Neural cell (in vitro differentiated cells): ENCODE measurements around the gene PRSS53. TPM values are rescaled to one million over a fixed set of nuclear protein-coding genes. Genes with fewer than 3 reads are reported as not detected.

Experiments
- H2AFZ ChIP-seq: fragments of 200-600, 300-800 bp; sonication (generic), shearing (Covaris generic); 2 replicates; pipeline ENCODE4 v1.6.0; 2014; ENCODE audit warnings: low read depth, mild to moderate bottlenecking, antibody characterized with exemption, low read length, moderate library complexity
- H3F3A ChIP-seq: fragments of 200-600 bp; shearing (Covaris generic); 2 replicates; pipeline ENCODE4 v1.6.1; 2016; ENCODE audit warnings: mild to moderate bottlenecking, moderate library complexity, mixed read lengths, antibody characterized with exemption, low read length; ENCODE audit not compliant: insufficient read depth, poor library complexity, severe bottlenecking
- H3K27ac ChIP-seq: fragments of 200-600, 300-800 bp; sonication (generic), shearing (Covaris generic); 2 replicates; pipeline ENCODE4 v1.5.1; 2014; ENCODE audit warnings: mild to moderate bottlenecking, low read length, moderate library complexity
- H3K27me3 ChIP-seq: fragments of 300-800, 200-600 bp; sonication (generic), shearing (Covaris generic); 2 replicates; pipeline ENCODE4 v1.6.0; 2014; ENCODE audit warnings: mild to moderate bottlenecking, low read depth, low read length, moderate library complexity; ENCODE audit not compliant: insufficient read depth
- H3K36me3 ChIP-seq: fragments of 300-800, 200-600 bp; sonication (generic), shearing (Covaris generic); 2 replicates; pipeline ENCODE4 v1.5.1; 2014; ENCODE audit warnings: mild to moderate bottlenecking, antibody characterized with exemption, low read length, moderate library complexity; ENCODE audit not compliant: insufficient read depth
- H3K4me2 ChIP-seq: fragments of 300-800, 200-600 bp; sonication (generic), shearing (Covaris generic); 2 replicates; pipeline ENCODE4 v1.6.0; 2014; ENCODE audit warnings: mild to moderate bottlenecking, low read length
- H3K4me3 ChIP-seq: fragments of 300-800, 200-600 bp; sonication (generic), shearing (Covaris generic); 2 replicates; pipeline ENCODE4 v1.5.1; 2014; ENCODE audit warnings: mild to moderate bottlenecking, low read length, moderate library complexity
- H3K79me2 ChIP-seq: fragments of 200-600 bp; shearing (Covaris generic); replicated peaks from 2 replicates; pipeline ENCODE4 v1.6.0; 2014; ENCODE audit warnings: mild to moderate bottlenecking, low read length, moderate library complexity; ENCODE audit not compliant: insufficient read depth
- H3K9ac ChIP-seq: fragments of 300-800, 200-600 bp; sonication (generic), shearing (Covaris generic); 2 replicates; pipeline ENCODE4 v1.6.1; 2016; ENCODE audit warnings: mild to moderate bottlenecking, low read length, mixed read lengths
- H3K9me2 ChIP-seq: fragments of 200-600 bp; shearing (Covaris generic); 2 replicates; pipeline ENCODE4 v1.6.1; 2016; ENCODE audit warnings: mild to moderate bottlenecking, low read length, mixed read lengths; ENCODE audit not compliant: insufficient read depth
- H3K9me3 ChIP-seq: fragments of 200-600, 300-800 bp; sonication (generic), shearing (Covaris generic); 2 replicates; pipeline ENCODE4 v1.6.1; 2016; ENCODE audit warnings: mild to moderate bottlenecking, mixed run types, low read length, moderate library complexity, mixed read lengths
- H4K20me1 ChIP-seq: fragments of 200-600 bp; shearing (Covaris generic); 2 replicates; pipeline ENCODE4 v1.6.1; 2016; ENCODE audit warnings: mild to moderate bottlenecking, mixed run types; ENCODE audit not compliant: insufficient read depth
- EP300 ChIP-seq: fragments of 450-650 bp; conservative IDR thresholded peaks from 2 replicates; pipeline ENCODE4 v1.6.1; 2014; ENCODE audit warnings: antibody characterized with exemption, mild to moderate bottlenecking, moderate library complexity; ENCODE audit not compliant: poor library complexity, severe bottlenecking
- EZH2 ChIP-seq: fragments of 200-600, 300-800 bp; shearing (Covaris generic), sonication (generic); IDR thresholded peaks from 2 replicates; pipeline ENCODE4 v1.6.1; 2014; ENCODE audit warnings: antibody characterized with exemption, low read length, borderline replicate concordance, mild to moderate bottlenecking; ENCODE audit not compliant: insufficient read depth, poor library complexity, severe bottlenecking
- MXI1 ChIP-seq: fragments of 450-650 bp; conservative IDR thresholded peaks from 2 replicates; pipeline ENCODE4 v1.6.1; 2014; ENCODE audit warnings: antibody characterized with exemption, mild to moderate bottlenecking; ENCODE audit not compliant: poor library complexity, severe bottlenecking
- POLR2AphosphoS5 ChIP-seq: IDR thresholded peaks from 2 replicates; pipeline ENCODE4 v1.6.1; 2012
- RAD21 ChIP-seq: fragments of 450-650 bp; conservative IDR thresholded peaks from 2 replicates; pipeline ENCODE4 v1.6.1; 2014; ENCODE audit warnings: antibody characterized with exemption, mild to moderate bottlenecking, moderate library complexity
- SMC3 ChIP-seq: fragments of 450-650 bp; conservative IDR thresholded peaks from 2 replicates; pipeline ENCODE4 v1.6.1; 2014; ENCODE audit warnings: antibody characterized with exemption, mild to moderate bottlenecking, moderate library complexity; ENCODE audit not compliant: poor library complexity
- TAF1 ChIP-seq: IDR thresholded peaks from 2 replicates; pipeline ENCODE4 v1.6.1; 2012; ENCODE audit warnings: low read depth
- polyA plus RNA-seq: library from polyadenylated mRNA; depleted of rRNA; stranded (reverse); fragments of >200 nt; gene quantifications from 2 replicates; pipeline ENCODE4 v1.2.3, GENCODE V29; 2014
- TF ChIP-seq, protein P1 (sequence below): IDR thresholded peaks from 2 replicates; pipeline ENCODE4 v1.6.1; 2012; ENCODE audit warnings: borderline replicate concordance
- TF ChIP-seq, protein P2 (sequence below): fragments of 450-650 bp; IDR thresholded peaks from 2 replicates; pipeline ENCODE4 v1.5.1; 2014; ENCODE audit warnings: antibody characterized with exemption, mild to moderate bottlenecking, moderate library complexity; ENCODE audit not compliant: poor library complexity, severe bottlenecking

PRSS53 gene
- polyA plus RNA-seq, 1 donor from 2014 or later, result 9.3 TPM

DNA sequence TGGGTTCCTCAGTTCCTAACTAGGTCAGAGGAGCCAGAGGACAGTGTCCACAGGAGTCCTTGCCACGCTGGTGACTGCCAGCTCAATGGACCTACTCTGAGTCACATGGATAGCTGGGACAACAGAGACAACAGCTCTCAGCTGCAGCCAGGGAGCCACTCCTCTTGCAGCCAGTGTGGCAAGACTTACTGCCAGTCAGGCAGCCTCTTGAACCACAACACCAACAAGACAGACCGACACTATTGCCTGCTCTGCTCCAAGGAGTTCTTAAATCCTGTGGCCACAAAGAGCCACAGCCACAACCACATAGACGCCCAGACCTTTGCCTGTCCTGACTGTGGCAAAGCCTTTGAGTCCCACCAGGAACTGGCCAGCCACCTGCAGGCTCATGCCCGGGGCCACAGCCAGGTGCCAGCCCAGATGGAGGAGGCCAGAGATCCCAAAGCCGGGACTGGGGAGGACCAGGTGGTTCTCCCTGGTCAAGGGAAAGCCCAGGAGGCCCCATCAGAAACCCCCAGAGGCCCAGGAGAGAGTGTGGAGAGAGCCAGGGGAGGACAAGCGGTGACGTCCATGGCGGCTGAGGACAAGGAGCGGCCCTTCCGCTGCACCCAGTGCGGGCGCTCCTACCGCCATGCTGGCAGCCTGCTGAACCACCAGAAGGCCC, 7.9 kb downstream of the PRSS53 start:
- peaks cover 11% of the 10 kb centered on the region for H3K36me3 ChIP-seq

DNA sequence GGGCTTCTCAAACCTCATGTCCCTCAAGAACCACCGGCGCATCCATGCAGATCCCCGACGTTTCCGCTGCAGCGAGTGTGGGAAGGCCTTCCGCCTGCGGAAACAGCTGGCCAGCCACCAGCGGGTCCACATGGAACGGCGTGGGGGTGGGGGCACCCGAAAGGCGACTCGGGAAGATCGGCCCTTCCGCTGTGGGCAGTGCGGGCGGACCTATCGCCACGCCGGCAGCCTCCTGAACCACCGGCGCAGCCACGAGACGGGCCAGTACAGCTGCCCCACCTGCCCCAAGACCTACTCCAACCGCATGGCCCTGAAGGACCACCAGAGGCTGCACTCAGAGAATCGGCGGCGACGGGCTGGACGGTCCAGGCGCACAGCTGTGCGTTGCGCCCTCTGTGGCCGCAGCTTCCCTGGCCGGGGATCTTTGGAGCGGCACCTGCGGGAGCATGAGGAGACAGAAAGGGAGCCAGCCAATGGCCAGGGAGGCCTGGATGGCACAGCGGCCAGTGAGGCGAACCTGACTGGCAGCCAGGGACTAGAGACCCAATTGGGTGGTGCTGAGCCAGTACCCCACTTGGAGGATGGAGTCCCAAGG, 8.6 kb downstream of the PRSS53 start:
- peaks cover 11% of the 10 kb centered on the region for H3K36me3 ChIP-seq
- TF ChIP-seq EZH2, result no peak
- TF ChIP-seq RAD21, result no peak
- no peak for TF ChIP-seq MXI1
- no peak for TF ChIP-seq POLR2AphosphoS5
- TF ChIP-seq, protein P1, sequence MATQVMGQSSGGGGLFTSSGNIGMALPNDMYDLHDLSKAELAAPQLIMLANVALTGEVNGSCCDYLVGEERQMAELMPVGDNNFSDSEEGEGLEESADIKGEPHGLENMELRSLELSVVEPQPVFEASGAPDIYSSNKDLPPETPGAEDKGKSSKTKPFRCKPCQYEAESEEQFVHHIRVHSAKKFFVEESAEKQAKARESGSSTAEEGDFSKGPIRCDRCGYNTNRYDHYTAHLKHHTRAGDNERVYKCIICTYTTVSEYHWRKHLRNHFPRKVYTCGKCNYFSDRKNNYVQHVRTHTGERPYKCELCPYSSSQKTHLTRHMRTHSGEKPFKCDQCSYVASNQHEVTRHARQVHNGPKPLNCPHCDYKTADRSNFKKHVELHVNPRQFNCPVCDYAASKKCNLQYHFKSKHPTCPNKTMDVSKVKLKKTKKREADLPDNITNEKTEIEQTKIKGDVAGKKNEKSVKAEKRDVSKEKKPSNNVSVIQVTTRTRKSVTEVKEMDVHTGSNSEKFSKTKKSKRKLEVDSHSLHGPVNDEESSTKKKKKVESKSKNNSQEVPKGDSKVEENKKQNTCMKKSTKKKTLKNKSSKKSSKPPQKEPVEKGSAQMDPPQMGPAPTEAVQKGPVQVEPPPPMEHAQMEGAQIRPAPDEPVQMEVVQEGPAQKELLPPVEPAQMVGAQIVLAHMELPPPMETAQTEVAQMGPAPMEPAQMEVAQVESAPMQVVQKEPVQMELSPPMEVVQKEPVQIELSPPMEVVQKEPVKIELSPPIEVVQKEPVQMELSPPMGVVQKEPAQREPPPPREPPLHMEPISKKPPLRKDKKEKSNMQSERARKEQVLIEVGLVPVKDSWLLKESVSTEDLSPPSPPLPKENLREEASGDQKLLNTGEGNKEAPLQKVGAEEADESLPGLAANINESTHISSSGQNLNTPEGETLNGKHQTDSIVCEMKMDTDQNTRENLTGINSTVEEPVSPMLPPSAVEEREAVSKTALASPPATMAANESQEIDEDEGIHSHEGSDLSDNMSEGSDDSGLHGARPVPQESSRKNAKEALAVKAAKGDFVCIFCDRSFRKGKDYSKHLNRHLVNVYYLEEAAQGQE, result no peak
- TF ChIP-seq SMC3, result no peak
- TF ChIP-seq, protein P2, sequence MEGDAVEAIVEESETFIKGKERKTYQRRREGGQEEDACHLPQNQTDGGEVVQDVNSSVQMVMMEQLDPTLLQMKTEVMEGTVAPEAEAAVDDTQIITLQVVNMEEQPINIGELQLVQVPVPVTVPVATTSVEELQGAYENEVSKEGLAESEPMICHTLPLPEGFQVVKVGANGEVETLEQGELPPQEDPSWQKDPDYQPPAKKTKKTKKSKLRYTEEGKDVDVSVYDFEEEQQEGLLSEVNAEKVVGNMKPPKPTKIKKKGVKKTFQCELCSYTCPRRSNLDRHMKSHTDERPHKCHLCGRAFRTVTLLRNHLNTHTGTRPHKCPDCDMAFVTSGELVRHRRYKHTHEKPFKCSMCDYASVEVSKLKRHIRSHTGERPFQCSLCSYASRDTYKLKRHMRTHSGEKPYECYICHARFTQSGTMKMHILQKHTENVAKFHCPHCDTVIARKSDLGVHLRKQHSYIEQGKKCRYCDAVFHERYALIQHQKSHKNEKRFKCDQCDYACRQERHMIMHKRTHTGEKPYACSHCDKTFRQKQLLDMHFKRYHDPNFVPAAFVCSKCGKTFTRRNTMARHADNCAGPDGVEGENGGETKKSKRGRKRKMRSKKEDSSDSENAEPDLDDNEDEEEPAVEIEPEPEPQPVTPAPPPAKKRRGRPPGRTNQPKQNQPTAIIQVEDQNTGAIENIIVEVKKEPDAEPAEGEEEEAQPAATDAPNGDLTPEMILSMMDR, result no peak
- no peak for TF ChIP-seq TAF1
- TF ChIP-seq EP300, result no peak
- H3K27ac ChIP-seq, result no peak overlapping the region

More for the DNA sequence above, 7.9 kb downstream of the PRSS53 start:
- Histone ChIP-seq H3K4me2 (no peak overlapping the region), H3K27me3 (no peaks in the 10 kb centered on the region), H3K4me3 (no peak overlapping the region), H3K9me2 (no peaks in the 10 kb centered on the region), H4K20me1 (no peaks in the 10 kb centered on the region), H3K9ac (no peak overlapping the region), H3K9me3 (no peaks in the 10 kb centered on the region), H3K79me2 (peaks cover 7% of the 10 kb centered on the region), H3K27ac (no peak overlapping the region), H2AFZ (no peak overlapping the region), H3F3A (no peaks in the 10 kb centered on the region)
- TF ChIP-seq, protein P1, result no peak
- TF ChIP-seq, protein P2, result no peak
- TF ChIP-seq EP300 (no peak), POLR2AphosphoS5 (no peak), SMC3 (no peak), TAF1 (no peak), MXI1 (no peak), EZH2 (no peak)

More for the DNA sequence above, 8.6 kb downstream of the PRSS53 start:
- no peak overlapping the region for H3K9ac ChIP-seq
- H3K9me2 ChIP-seq, result no peaks in the 10 kb centered on the region
- no peaks in the 10 kb centered on the region for H4K20me1 ChIP-seq
- H3K27me3 ChIP-seq, result no peaks in the 10 kb centered on the region
- no peak overlapping the region for H3K4me2 ChIP-seq
- H2AFZ ChIP-seq, result no peak overlapping the region
- H3F3A ChIP-seq, result no peaks in the 10 kb centered on the region
- H3K9me3 ChIP-seq, result no peaks in the 10 kb centered on the region
- H3K79me2 ChIP-seq, result peaks cover 14% of the 10 kb centered on the region
- H3K4me3 ChIP-seq, result no peak overlapping the region
